GM19099 (cell line): Measurements from ENCODE around the gene KCNJ10.

ENCODE experiments used
- POLR2A ChIP-seq: IDR thresholded peaks from 3 replicates; pipeline ENCODE4 v1.6.1; 2011; ENCODE audit warnings: low read depth; ENCODE audit not compliant: insufficient read length; ENCODE audit errors: extremely low read depth

Gene KCNJ10

GRCh38 chr1:159981351-159982055, 88.5 kb downstream of the KCNJ10 start:
- no peak for TF ChIP-seq POLR2A

- no peak for TF ChIP-seq POLR2A
Measured at GRCh38 chr1:159980786-159981185, 89.2 kb downstream of the KCNJ10 start.

- TF ChIP-seq POLR2A, result no peak
Measured at GRCh38 chr1:159980076-159980475, 89.9 kb downstream of the KCNJ10 start.

DNA sequence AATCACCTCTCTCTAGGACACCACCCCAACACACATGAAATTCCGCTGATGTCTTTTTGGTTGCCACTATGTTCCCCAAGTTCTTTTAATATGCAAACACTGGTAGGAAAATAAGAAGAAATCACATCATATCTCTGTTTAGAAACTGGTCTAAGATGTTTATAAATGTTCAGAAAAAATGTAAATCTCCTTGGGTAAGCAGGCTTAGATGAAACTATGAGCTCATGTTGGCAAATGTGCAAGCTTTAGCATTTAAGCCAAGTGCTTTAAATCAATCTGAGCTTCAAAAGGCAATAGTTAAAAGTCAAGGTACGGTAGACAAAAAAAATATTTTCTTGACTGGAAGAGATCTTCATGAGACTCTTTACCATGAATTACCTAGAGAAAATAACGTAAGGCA, 90.7 kb downstream of the KCNJ10 start:
- no peak for TF ChIP-seq POLR2A

- TF ChIP-seq POLR2A, result no peak
Measured at GRCh38 chr1:159978107-159978398, 91.9 kb downstream of the KCNJ10 start.

GRCh38 chr1:159977364-159978106, 92.4 kb downstream of the KCNJ10 start:
- no peak for TF ChIP-seq POLR2A

DNA sequence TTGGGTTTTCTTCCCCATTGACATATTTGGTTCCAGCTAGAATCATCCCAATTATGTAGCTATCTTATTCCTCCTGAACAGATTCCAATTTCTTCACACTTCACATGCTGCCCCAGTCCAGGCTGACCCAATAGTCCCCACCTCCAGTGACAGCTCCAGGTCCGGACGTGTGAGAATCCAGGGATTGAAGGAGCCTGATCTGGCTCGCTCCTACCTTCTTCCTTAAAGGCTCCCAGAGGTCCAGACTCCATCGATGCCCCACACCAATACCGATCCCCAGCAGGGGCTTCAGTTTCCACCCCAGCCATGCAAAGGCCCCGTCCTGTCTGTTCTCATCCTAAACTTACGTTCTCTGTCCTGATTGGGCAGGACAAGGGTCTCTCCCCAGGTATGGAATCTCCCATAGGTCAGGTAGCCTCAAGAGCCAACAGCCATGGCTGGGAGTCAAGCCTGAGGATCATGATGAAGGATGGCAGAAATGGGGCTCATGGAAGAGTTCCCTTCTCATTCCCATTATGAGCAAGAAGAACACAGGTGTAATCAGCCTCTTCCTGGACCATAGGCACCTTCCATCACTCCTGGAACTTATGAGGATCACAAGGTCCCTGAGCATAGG, 95.5 kb downstream of the KCNJ10 start:
- TF ChIP-seq POLR2A, result no peak

DNA sequence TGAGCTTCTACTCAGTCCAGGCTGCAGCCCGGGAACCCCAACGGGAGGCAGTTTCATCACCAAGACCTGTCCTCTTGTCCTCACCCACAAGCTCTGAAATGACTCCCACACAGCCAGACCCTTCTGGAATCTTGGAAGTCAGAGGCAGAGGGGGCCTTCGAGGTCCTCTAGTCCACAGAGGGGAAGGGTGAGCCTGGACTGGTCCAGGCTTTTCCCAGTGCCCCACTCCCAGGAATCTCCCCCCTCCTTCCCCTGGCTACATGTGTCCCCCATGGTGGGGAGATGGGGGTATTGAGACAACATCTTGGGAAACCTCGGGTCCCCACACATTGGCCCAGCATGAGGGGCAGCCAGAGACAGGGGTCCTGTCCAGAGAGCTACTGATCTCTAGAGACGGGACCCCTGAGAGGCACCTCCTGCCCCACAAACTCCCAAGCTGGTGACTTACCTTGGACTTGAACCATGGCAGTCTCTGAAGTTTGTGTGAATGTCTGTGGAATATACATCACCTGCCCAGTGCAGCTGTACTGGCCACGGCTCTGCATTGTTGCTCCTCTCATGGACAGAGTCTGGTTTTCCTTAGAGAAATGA, 96.5 kb downstream of the KCNJ10 start:
- TF ChIP-seq POLR2A, result no peak

GRCh38 chr1:159972443-159973205, 97.3 kb downstream of the KCNJ10 start:
- TF ChIP-seq POLR2A, result no peak

DNA sequence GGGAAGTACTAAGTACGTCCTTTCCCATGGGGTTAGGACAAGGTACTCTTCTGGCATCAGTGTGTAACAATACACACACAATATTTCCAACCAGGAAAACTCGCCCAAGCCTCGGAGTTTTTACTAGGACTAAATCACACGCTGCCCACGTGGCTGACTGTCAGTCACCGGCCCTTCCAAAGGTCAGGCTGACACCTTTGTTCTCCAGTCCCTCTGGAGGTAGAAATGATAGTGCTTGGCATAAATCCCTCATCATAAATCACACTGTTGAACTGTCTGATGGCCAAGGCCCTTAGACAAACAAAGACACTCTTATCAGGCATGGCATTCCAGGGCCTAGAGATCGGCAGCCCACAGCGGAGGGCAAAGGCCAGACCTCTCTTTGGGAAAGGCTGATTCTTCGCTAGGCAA, 99.0 kb downstream of the KCNJ10 start:
- TF ChIP-seq POLR2A, result no peak

DNA sequence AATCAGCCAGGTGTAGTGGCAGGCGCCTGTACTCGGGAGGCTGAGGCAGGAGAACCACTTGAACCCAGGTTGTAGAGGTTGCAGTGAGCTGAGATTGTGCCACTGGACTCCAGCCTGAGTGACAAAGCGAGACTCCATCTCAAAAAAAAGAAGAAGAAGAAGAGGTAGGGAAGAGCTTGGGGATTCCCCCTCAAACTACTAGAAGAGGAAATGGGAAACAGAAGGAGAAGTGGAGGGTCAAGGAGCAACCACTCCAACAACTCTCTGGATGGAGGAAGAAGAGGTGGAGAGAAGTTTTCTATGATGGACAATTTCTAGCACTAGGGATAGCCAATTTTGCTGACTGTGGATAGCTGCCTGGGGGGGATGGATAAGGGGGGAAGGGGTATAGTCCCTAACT, 101.1 kb downstream of the KCNJ10 start:
- TF ChIP-seq POLR2A, result no peak

DNA sequence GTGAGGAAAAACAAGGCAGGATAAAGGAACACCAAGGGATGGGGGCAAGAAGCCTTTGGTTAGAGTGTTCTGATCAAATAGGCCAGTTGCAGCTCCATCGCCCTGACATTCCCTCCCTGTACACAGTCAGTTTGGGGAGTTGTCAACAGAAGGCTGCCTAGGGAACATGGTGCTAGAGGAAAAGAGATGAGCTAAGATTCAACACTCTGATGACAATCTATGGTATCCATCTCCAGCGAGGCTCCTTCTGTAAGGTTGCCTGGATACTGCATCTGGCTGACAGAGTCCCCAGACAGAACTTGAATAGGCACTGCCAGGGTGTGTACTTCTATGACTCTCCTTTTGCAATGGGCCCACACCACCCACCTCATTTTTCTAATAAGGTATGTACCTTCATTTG, 104.7 kb downstream of the KCNJ10 start:
- TF ChIP-seq POLR2A, result no peak

GRCh38 chr1:159964144-159964543, 105.8 kb downstream of the KCNJ10 start:
- TF ChIP-seq POLR2A, result no peak

- TF ChIP-seq POLR2A, result no peak
Measured at GRCh38 chr1:159962176-159962575, 107.8 kb downstream of the KCNJ10 start.

- TF ChIP-seq POLR2A, result no peak
Measured at GRCh38 chr1:159961636-159962035, 108.3 kb downstream of the KCNJ10 start.

DNA sequence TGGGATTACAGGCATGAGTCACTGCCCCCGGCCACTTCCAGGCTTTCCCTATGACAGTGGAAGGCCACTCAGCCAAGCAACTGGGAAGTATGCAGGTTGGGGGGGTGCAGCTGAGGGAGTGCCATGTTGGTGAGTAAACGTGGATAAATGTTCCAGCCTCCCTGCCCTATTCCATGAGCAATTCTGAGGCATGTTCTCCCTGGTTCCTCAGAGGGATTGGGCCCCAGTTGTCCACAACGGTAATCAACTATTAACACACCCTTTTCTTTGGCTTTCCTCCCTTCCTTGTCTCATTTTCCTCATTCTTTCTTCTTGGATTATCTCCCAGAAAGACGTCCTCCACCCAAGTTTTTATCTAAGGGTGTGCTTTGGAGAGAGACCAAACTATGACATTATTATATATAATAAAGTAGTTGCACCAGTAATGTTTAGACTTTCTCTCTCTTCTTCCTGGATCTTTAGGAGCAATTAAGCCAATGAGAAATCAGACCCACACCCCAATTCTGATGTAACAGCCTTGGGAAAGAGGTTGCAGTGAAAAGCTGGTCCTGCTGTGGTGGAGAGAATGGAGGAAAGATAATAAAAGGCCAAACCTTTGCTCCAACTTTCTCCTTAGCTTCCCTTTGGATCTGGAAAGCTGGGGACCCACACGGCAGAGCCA, 109.1 kb downstream of the KCNJ10 start:
- no peak for TF ChIP-seq POLR2A
